ENCODE data around the gene XRCC4.
"Not testable (repeated sequence)": the region's sequence is repeated elsewhere in the genome, so short reads cannot be mapped to it uniquely, and the experiment has no call there.

Gene XRCC4

GRCh38 chr5:83337453-83338035 lies 260.2 kb downstream of the XRCC4 start:
- H3K27me3 Mint-ChIP-seq: no peaks in the 10 kb centered on the region
- no peak overlapping the region for H3K27ac Mint-ChIP-seq
- H3K36me3 Mint-ChIP-seq (ENCODE audit: low read depth): no peaks in the 10 kb centered on the region
- no peak overlapping the region for H3K4me3 Mint-ChIP-seq
- H3K9me3 Mint-ChIP-seq: no peaks in the 10 kb centered on the region
- H3K4me1 Mint-ChIP-seq (ENCODE audit: low read depth): peaks cover 12% of the 10 kb centered on the region

GRCh38 chr5:83340511-83340918 lies 263.2 kb downstream of the XRCC4 start:
- Mint-ChIP-seq H3K36me3 (ENCODE audit: low read depth) (no peaks in the 10 kb centered on the region), H3K27me3 (no peaks in the 10 kb centered on the region), H3K4me3 (no peak overlapping the region), H3K9me3 (no peaks in the 10 kb centered on the region), H3K4me1 (ENCODE audit: low read depth) (peaks cover 12% of the 10 kb centered on the region), H3K27ac (peak overlapping the region; percentile 42)

GRCh38 chr5:83341815-83342334 lies 264.5 kb downstream of the XRCC4 start:
- Mint-ChIP-seq H3K36me3 (ENCODE audit: low read depth) (peaks cover 3% of the 10 kb centered on the region), H3K4me1 (ENCODE audit: low read depth) (peaks cover 12% of the 10 kb centered on the region), H3K27me3 (no peaks in the 10 kb centered on the region), H3K27ac (no peak overlapping the region), H3K9me3 (no peaks in the 10 kb centered on the region), H3K4me3 (no peak overlapping the region)

GRCh38 chr5:83342465-83342864 lies 265.1 kb downstream of the XRCC4 start:
- Mint-ChIP-seq H3K27me3 (no peaks in the 10 kb centered on the region), H3K27ac (no peak overlapping the region), H3K36me3 (ENCODE audit: low read depth) (peaks cover 8% of the 10 kb centered on the region), H3K4me3 (no peak overlapping the region), H3K4me1 (ENCODE audit: low read depth) (peaks cover 12% of the 10 kb centered on the region), H3K9me3 (peaks cover 4% of the 10 kb centered on the region)

- H3K27ac Mint-ChIP-seq: no peak overlapping the region
- H3K27me3 Mint-ChIP-seq: no peaks in the 10 kb centered on the region
- peaks cover 13% of the 10 kb centered on the region for H3K36me3 Mint-ChIP-seq (ENCODE audit: low read depth)
- H3K4me1 Mint-ChIP-seq (ENCODE audit: low read depth): peaks cover 12% of the 10 kb centered on the region
- H3K9me3 Mint-ChIP-seq: peaks cover 11% of the 10 kb centered on the region
- no peak overlapping the region for H3K4me3 Mint-ChIP-seq
These were observed 266.0 kb downstream of the XRCC4 start for GRCh38 chr5:83343299-83343698.

- H3K9me3 Mint-ChIP-seq: peaks cover 22% of the 10 kb centered on the region
- peaks cover 5% of the 10 kb centered on the region for H3K4me1 Mint-ChIP-seq (ENCODE audit: low read depth)
- peaks cover 18% of the 10 kb centered on the region for H3K36me3 Mint-ChIP-seq (ENCODE audit: low read depth)
- no peaks in the 10 kb centered on the region for H3K27me3 Mint-ChIP-seq
- H3K4me3 Mint-ChIP-seq: no peak overlapping the region
- H3K27ac Mint-ChIP-seq: no peak overlapping the region
These were observed 268.1 kb downstream of the XRCC4 start for GRCh38 chr5:83345423-83345822.

- Mint-ChIP-seq H3K27me3 (no peaks in the 10 kb centered on the region), H3K9me3 (peaks cover 22% of the 10 kb centered on the region), H3K36me3 (ENCODE audit: low read depth) (peaks cover 18% of the 10 kb centered on the region), H3K4me3 (no peak overlapping the region), H3K4me1 (ENCODE audit: low read depth) (no peaks in the 10 kb centered on the region), H3K27ac (no peak overlapping the region)
These were observed 271.0 kb downstream of the XRCC4 start for GRCh38 chr5:83348281-83348780.

- no peaks in the 10 kb centered on the region for H3K4me1 Mint-ChIP-seq (ENCODE audit: low read depth)
- H3K4me3 Mint-ChIP-seq: no peak overlapping the region
- no peaks in the 10 kb centered on the region for H3K27me3 Mint-ChIP-seq
- H3K9me3 Mint-ChIP-seq: peaks cover 11% of the 10 kb centered on the region
- no peak overlapping the region for H3K27ac Mint-ChIP-seq
- H3K36me3 Mint-ChIP-seq (ENCODE audit: low read depth): peaks cover 5% of the 10 kb centered on the region
These were observed 275.9 kb downstream of the XRCC4 start for GRCh38 chr5:83353231-83353630.

GRCh38 chr5:83353774-83354173 lies 276.4 kb downstream of the XRCC4 start:
- Mint-ChIP-seq H3K36me3 (ENCODE audit: low read depth) (peaks cover 4% of the 10 kb centered on the region), H3K27ac (no peak overlapping the region), H3K9me3 (peaks cover 9% of the 10 kb centered on the region), H3K4me3 (no peak overlapping the region), H3K4me1 (ENCODE audit: low read depth) (no peaks in the 10 kb centered on the region), H3K27me3 (no peaks in the 10 kb centered on the region)

GRCh38 chr5:83354958-83355357 lies 277.6 kb downstream of the XRCC4 start:
- Mint-ChIP-seq H3K27ac (no peak overlapping the region), H3K27me3 (no peaks in the 10 kb centered on the region), H3K36me3 (ENCODE audit: low read depth) (no peaks in the 10 kb centered on the region), H3K9me3 (peaks cover 3% of the 10 kb centered on the region), H3K4me3 (no peak overlapping the region), H3K4me1 (ENCODE audit: low read depth) (no peaks in the 10 kb centered on the region)

- H3K4me3 Mint-ChIP-seq; H3K9me3 Mint-ChIP-seq; H3K36me3 Mint-ChIP-seq (ENCODE audit: low read depth); H3K27ac Mint-ChIP-seq; H3K4me1 Mint-ChIP-seq (ENCODE audit: low read depth); H3K27me3 Mint-ChIP-seq: not testable (repeated sequence)
These were observed 278.2 kb downstream of the XRCC4 start for GRCh38 chr5:83355482-83356014.

GRCh38 chr5:83357621-83358231 lies 280.4 kb downstream of the XRCC4 start:
- no peaks in the 10 kb centered on the region for H3K36me3 Mint-ChIP-seq (ENCODE audit: low read depth)
- H3K4me1 Mint-ChIP-seq (ENCODE audit: low read depth): no peaks in the 10 kb centered on the region
- no peaks in the 10 kb centered on the region for H3K9me3 Mint-ChIP-seq
- H3K27ac Mint-ChIP-seq: no peak overlapping the region
- H3K27me3 Mint-ChIP-seq: no peaks in the 10 kb centered on the region
- H3K4me3 Mint-ChIP-seq: no peak overlapping the region

- Mint-ChIP-seq H3K27me3 (no peaks in the 10 kb centered on the region), H3K27ac (no peak overlapping the region), H3K9me3 (no peaks in the 10 kb centered on the region), H3K36me3 (ENCODE audit: low read depth) (no peaks in the 10 kb centered on the region), H3K4me1 (ENCODE audit: low read depth) (no peaks in the 10 kb centered on the region), H3K4me3 (no peak overlapping the region)
These were observed 283.2 kb downstream of the XRCC4 start for GRCh38 chr5:83360573-83360972.

- Mint-ChIP-seq H3K27ac (no peak overlapping the region), H3K9me3 (peaks cover 4% of the 10 kb centered on the region), H3K4me1 (ENCODE audit: low read depth) (no peaks in the 10 kb centered on the region), H3K27me3 (peaks cover 6% of the 10 kb centered on the region), H3K4me3 (no peak overlapping the region), H3K36me3 (ENCODE audit: low read depth) (no peaks in the 10 kb centered on the region)
These were observed 285.2 kb downstream of the XRCC4 start for GRCh38 chr5:83362526-83362925.

- no peak overlapping the region for H3K27ac Mint-ChIP-seq
- peaks cover 4% of the 10 kb centered on the region for H3K9me3 Mint-ChIP-seq
- peaks cover 6% of the 10 kb centered on the region for H3K27me3 Mint-ChIP-seq
- no peaks in the 10 kb centered on the region for H3K4me1 Mint-ChIP-seq (ENCODE audit: low read depth)
- H3K36me3 Mint-ChIP-seq (ENCODE audit: low read depth): no peaks in the 10 kb centered on the region
- H3K4me3 Mint-ChIP-seq: no peak overlapping the region
These were observed 286.0 kb downstream of the XRCC4 start for GRCh38 chr5:83363111-83363885.
